ENCODE measurements around the gene STK4. TPM values are rescaled to one million over a fixed set of nuclear protein-coding genes. Genes with fewer than 3 reads are reported as not detected.

Gene STK4
- total RNA-seq, 1 experiment from 2014 or later: 60.9 TPM

DNA sequence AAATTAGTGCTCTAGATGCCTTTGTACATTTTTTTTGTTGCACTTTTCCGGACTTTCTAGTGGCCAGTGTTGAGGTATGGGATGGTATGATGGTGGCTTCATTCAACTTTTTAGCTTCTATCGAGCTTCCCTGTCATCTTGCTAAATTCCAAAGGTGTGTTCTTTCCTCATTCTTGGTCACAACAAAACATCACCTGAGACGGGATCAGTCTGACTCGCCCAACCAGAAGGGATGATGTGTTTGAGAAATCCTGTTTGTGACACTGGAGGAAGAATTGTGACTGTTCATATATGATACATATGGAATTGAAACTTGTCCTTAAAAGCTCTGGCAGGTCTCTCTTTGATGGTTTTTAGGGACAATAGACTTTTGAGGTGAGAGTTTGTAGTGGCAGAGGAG is 100.8 kb downstream of the STK4 start:
- peaks cover 27% of the 10 kb centered on the region for H3K79me2 ChIP-seq (ENCODE audit: low read depth)
- intact Hi-C loops (cut with micrococcal nuclease; ENCODE audit: unreplicated experiment): loop anchor here (1.0 to 2.0 kb wide), 2 partner anchors 54 to 187 kb away; partner anchors contain the start of gene SLPI
- H3K4me3 ChIP-seq: no peak overlapping the region
- peaks cover 11% of the 10 kb centered on the region for H3K36me3 ChIP-seq (ENCODE audit: low read depth)
- peaks cover 40% of the 10 kb centered on the region for H3F3A ChIP-seq (ENCODE audit: insufficient read depth, low read depth)
- BruUV-seq (replicated peaks): no TSS peak
- peak; percentile 51 to 91 for DNase-seq
- peak overlapping the region; percentile 41 for H3K4me2 ChIP-seq
- no peak overlapping the region for H2AFZ ChIP-seq
- CTCF ChIA-PET: interaction anchor here (0.7 to 1.0 kb wide), 2 partner anchors 23 to 45 kb away, joined by 4 read pairs; no protein-coding TSS in a partner anchor
- H4K20me1 ChIP-seq (ENCODE audit: insufficient read depth): no peaks in the 10 kb centered on the region
- TF ChIP-seq CTCF (conservative IDR thresholded peaks at IDR 0.05) (no peak), EZH2 (IDR thresholded peaks at IDR 0.05; ENCODE audit: low read depth) (no peak)
- POLR2A ChIA-PET (ENCODE audit: unreplicated experiment): interaction anchor here (0.7 kb wide), 2 partner anchors 104 to 1318 kb away, joined by 3 to 6 read pairs; no protein-coding TSS in a partner anchor
- no peaks in the 10 kb centered on the region for H3K27me3 ChIP-seq (ENCODE audit: insufficient read depth, low read depth)
- H3K4me1 ChIP-seq (replicated peaks; ENCODE audit: insufficient read depth): peaks cover 35% of the 10 kb centered on the region
- H3K27ac ChIP-seq: peak overlapping the region; percentile 72
- peaks cover 14% of the 10 kb centered on the region; the same call in 1 of the 2 replicates for H3K9me3 ChIP-seq (ENCODE audit: insufficient read depth, low read depth)
- no peaks in the 10 kb centered on the region for H3K9me2 ChIP-seq (ENCODE audit: insufficient read depth)

GRCh38 chr20:45067558-45067957 is 101.2 kb downstream of the STK4 start:
- Histone ChIP-seq H4K20me1 (ENCODE audit: insufficient read depth) (no peaks in the 10 kb centered on the region), H3K79me2 (ENCODE audit: low read depth) (peaks cover 25% of the 10 kb centered on the region; the same call in 1 of the 2 replicates), H2AFZ (no peak overlapping the region), H3K4me2 (peak overlapping the region; percentile 41), H3K36me3 (ENCODE audit: low read depth) (peaks cover 11% of the 10 kb centered on the region), H3K9me2 (ENCODE audit: insufficient read depth) (no peaks in the 10 kb centered on the region), H3F3A (ENCODE audit: insufficient read depth, low read depth) (peaks cover 37% of the 10 kb centered on the region), H3K27ac (peak overlapping the region; percentile 72), H3K27me3 (ENCODE audit: insufficient read depth, low read depth) (no peaks in the 10 kb centered on the region), H3K4me3 (no peak overlapping the region), H3K4me1 (replicated peaks; ENCODE audit: insufficient read depth) (peaks cover 35% of the 10 kb centered on the region), H3K9me3 (ENCODE audit: insufficient read depth, low read depth) (peaks cover 12% of the 10 kb centered on the region; the same call in 1 of the 2 replicates)
- BruUV-seq (replicated peaks): TSS peak; percentile 75
- POLR2A ChIA-PET (ENCODE audit: unreplicated experiment): interaction anchor here (0.7 kb wide), 1 partner anchor 104 kb away, joined by 6 read pairs; no protein-coding TSS in a partner anchor
- intact Hi-C loops (cut with micrococcal nuclease; ENCODE audit: unreplicated experiment): loop anchor here (1.0 to 2.0 kb wide), 2 partner anchors 55 to 187 kb away; partner anchors contain the start of gene SLPI
- TF ChIP-seq CTCF (conservative IDR thresholded peaks at IDR 0.05) (no peak), EZH2 (IDR thresholded peaks at IDR 0.05; ENCODE audit: low read depth) (no peak)
- DNase-seq: peak; percentile 8 to 50
- CTCF ChIA-PET: interaction anchor here (0.7 to 1.0 kb wide), 2 partner anchors 23 to 44 kb away, joined by 4 read pairs; no protein-coding TSS in a partner anchor

GRCh38 chr20:45069261-45069660 is 102.9 kb downstream of the STK4 start:
- H4K20me1 ChIP-seq (ENCODE audit: insufficient read depth): no peaks in the 10 kb centered on the region
- no peak overlapping the region for H3K27ac ChIP-seq
- peaks cover 18% of the 10 kb centered on the region; the same call in 1 of the 2 replicates for H3K79me2 ChIP-seq (ENCODE audit: low read depth)
- TF ChIP-seq EZH2 (IDR thresholded peaks at IDR 0.05; ENCODE audit: low read depth) (no peak), CTCF (conservative IDR thresholded peaks at IDR 0.05) (no peak)
- peaks cover 12% of the 10 kb centered on the region; the same call in 1 of the 2 replicates for H3K9me3 ChIP-seq (ENCODE audit: insufficient read depth, low read depth)
- ChIA-PET CTCF (no interaction called here), POLR2A (ENCODE audit: unreplicated experiment) (no interaction called here)
- H3K9me2 ChIP-seq (ENCODE audit: insufficient read depth): no peaks in the 10 kb centered on the region
- H3K27me3 ChIP-seq (ENCODE audit: insufficient read depth, low read depth): no peaks in the 10 kb centered on the region
- peaks cover 37% of the 10 kb centered on the region for H3F3A ChIP-seq (ENCODE audit: insufficient read depth, low read depth)
- intact Hi-C loops (cut with micrococcal nuclease; ENCODE audit: unreplicated experiment): no loop called here
- BruUV-seq (replicated peaks): no TSS peak
- no peak overlapping the region for H2AFZ ChIP-seq
- no peak overlapping the region for H3K4me3 ChIP-seq
- H3K36me3 ChIP-seq (ENCODE audit: low read depth): peaks cover 11% of the 10 kb centered on the region
- peaks cover 35% of the 10 kb centered on the region for H3K4me1 ChIP-seq (replicated peaks; ENCODE audit: insufficient read depth)
- H3K4me2 ChIP-seq: no peak overlapping the region
- no peak for DNase-seq
